Neural crest cell (in vitro differentiated cells): ENCODE results near the gene NAXE. TPM values are rescaled to one million over a fixed set of nuclear protein-coding genes. Genes with fewer than 3 reads are reported as not detected.

ENCODE experiments used
- DNase-seq: peaks from one replicate; pipeline ENCODE4 v3.0.0; 2021; ENCODE audit warnings: low read depth, mixed read lengths, low spot score
- H3K27ac Mint-ChIP-seq: one replicate; pipeline ENCODE4 v1.8.0; 2021; ENCODE audit warnings: mild to moderate bottlenecking, mixed read lengths; ENCODE audit not compliant: unreplicated experiment
- H3K27me3 Mint-ChIP-seq: 2 replicates; pipeline ENCODE4 v1.8.0; 2021; ENCODE audit warnings: low read depth, mild to moderate bottlenecking, mixed read lengths
- H3K36me3 Mint-ChIP-seq: 2 replicates; pipeline ENCODE4 v1.8.0; 2021; ENCODE audit warnings: low read depth, mild to moderate bottlenecking, mixed read lengths
- H3K4me1 Mint-ChIP-seq: 2 replicates; pipeline ENCODE4 v1.8.0; 2021; ENCODE audit warnings: mixed read lengths
- H3K4me3 Mint-ChIP-seq: one replicate; pipeline ENCODE4 v1.8.0; 2021; ENCODE audit warnings: mild to moderate bottlenecking, mixed read lengths
- H3K9me3 Mint-ChIP-seq: 2 replicates; pipeline ENCODE4 v1.8.0; 2021; ENCODE audit warnings: mixed read lengths
- total RNA-seq: library from RNA; stranded (reverse); gene quantifications from 2 replicates; pipeline ENCODE4 v1.2.1, GENCODE V29; 2021
- TF ChIP-seq, protein P1 (sequence below): fragments of 200-600 bp; sonication (generic); conservative IDR thresholded peaks from 2 replicates; pipeline ENCODE4 v1.5.0; 2021; ENCODE audit warnings: antibody characterized with exemption, mild to moderate bottlenecking

Gene NAXE
- total RNA-seq, 1 donor from 2014 or later: 76.5 TPM

DNA sequence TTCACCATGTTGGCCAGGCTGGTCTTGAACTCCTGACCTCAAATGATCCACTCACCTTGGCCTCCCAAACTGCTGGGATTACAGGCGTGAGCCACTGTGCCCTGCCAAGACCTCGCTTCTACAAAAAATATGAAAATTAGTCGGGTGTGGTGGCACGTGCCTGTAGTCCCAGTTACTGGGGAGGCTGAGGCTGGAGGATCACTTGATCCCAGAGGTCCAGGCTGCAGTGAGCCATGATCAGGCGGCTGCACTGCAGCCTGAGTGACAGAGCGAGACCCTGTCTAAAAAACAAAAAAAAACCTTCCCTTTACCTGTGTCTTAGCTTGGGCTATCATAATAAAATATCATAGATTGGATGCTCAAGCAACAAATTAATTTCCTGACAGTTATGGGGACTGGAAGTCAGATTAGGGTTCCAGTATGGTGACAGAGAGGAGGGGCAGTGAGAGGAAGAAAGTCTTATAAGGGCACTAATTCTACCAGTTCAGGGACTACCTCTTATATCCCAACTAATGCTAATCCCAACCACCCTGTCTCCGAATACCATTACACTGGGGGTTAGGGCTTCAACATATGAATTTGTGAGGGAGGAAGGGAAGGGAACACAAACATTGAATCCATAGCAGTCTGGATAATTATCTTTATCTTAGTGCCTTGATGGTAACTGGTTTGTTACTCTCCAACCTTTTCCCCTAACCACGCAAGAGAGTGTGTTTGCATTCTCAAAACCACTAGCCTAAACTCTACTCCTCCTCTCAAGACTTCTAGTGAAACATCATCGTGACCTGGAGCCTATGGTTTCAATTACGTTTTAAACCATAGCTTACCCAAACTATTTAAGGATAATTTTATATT lies 1.0 kb upstream of the NAXE start:
- TF ChIP-seq, protein P1, sequence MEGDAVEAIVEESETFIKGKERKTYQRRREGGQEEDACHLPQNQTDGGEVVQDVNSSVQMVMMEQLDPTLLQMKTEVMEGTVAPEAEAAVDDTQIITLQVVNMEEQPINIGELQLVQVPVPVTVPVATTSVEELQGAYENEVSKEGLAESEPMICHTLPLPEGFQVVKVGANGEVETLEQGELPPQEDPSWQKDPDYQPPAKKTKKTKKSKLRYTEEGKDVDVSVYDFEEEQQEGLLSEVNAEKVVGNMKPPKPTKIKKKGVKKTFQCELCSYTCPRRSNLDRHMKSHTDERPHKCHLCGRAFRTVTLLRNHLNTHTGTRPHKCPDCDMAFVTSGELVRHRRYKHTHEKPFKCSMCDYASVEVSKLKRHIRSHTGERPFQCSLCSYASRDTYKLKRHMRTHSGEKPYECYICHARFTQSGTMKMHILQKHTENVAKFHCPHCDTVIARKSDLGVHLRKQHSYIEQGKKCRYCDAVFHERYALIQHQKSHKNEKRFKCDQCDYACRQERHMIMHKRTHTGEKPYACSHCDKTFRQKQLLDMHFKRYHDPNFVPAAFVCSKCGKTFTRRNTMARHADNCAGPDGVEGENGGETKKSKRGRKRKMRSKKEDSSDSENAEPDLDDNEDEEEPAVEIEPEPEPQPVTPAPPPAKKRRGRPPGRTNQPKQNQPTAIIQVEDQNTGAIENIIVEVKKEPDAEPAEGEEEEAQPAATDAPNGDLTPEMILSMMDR: no peak
- Mint-ChIP-seq H3K9me3 (no peaks in the 10 kb centered on the region), H3K27ac (no peak overlapping the region), H3K27me3 (no peaks in the 10 kb centered on the region), H3K4me1 (peaks cover 30% of the 10 kb centered on the region), H3K36me3 (peaks cover 7% of the 10 kb centered on the region), H3K4me3 (peak overlapping the region; percentile 94)
- DNase-seq: no peak

DNA sequence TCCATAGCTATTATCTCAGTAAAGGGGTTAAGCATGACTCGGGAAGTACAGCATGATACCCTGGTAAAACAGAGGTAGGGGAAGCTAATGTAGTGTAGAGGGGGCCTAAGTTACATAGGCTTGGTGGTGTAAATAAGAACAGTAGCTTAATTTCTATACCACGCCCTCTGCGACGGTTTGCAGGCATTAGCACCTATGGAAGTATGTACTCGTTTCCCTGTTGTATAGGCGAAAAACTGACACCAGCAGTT lies 470 bp upstream of the NAXE start:
- H3K4me3 Mint-ChIP-seq: peak overlapping the region; percentile 94
- peak overlapping the region; percentile 75 for H3K27ac Mint-ChIP-seq
- no peaks in the 10 kb centered on the region for H3K27me3 Mint-ChIP-seq
- no peak for DNase-seq
- H3K4me1 Mint-ChIP-seq: peaks cover 30% of the 10 kb centered on the region
- TF ChIP-seq, protein P1: no peak
- peaks cover 8% of the 10 kb centered on the region for H3K36me3 Mint-ChIP-seq
- H3K9me3 Mint-ChIP-seq: no peaks in the 10 kb centered on the region

DNA sequence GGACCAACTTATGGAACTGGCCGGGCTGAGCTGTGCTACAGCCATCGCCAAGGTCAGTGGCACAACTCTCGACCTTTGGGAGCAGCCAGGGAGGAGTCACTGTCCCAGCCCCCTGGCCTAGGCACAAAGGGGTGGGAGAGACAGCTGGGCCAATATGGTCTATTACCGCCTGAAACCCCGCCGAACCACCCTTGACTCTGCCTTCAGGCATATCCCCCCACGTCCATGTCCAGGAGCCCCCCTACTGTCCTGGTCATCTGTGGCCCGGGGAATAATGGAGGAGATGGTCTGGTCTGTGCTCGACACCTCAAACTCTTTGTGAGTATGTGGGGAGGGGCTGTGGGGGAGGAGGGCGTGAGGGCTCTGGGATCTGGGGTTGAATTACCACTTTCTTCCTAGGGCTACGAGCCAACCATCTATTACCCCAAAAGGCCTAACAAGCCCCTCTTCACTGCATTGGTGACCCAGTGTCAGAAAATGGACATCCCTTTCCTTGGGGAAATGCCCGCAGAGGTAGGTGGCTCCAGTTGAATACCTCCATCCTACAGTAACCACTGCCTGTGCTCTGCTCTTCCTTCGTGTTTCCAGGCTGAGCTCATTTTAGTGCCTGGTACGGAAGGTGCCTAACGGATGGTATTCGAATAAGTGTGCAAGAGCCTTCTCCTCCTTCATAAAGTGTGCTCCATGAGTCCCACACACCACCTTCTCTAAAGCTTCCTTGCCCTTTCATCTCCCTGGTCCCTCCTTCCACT lies 758 bp downstream of the NAXE start:
- Mint-ChIP-seq H3K4me3 (peak overlapping the region; percentile 94), H3K9me3 (no peaks in the 10 kb centered on the region), H3K36me3 (peaks cover 13% of the 10 kb centered on the region), H3K4me1 (peaks cover 30% of the 10 kb centered on the region), H3K27me3 (no peaks in the 10 kb centered on the region), H3K27ac (no peak overlapping the region)
- TF ChIP-seq, protein P1: no peak
- DNase-seq: no peak

DNA sequence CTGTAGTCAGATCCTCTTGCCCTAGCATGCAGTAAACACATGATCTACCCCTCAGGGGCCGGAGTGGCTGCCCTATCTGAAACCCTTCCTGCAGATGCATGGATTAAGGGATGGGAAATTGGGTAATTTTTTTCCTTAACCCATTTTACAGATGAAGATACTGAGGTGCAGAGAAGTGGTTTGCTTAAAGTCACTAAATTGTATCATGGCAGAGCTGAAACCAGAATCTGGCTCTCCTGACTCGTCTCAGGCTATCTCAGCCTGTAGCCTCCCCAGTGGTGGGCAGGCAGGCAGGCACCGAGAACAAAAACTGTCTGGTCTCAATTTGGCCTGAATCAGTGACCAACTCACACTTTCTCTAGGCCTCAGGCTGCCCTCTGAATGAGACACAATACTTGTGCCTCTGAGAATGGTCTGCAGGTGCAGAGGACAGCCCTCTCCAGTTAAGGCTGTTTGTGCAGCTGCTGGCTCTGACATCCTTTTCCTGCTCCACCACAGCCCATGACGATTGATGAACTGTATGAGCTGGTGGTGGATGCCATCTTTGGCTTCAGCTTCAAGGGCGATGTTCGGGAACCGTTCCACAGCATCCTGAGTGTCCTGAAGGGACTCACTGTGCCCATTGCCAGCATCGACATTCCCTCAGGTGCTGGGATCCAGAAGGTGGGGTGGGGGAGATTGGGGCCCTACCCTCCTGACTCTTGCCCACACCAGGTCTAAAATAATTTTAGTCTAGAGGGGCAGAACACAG lies 1.5 kb downstream of the NAXE start:
- no peak for DNase-seq
- H3K27ac Mint-ChIP-seq: no peak overlapping the region
- H3K4me3 Mint-ChIP-seq: peak overlapping the region; percentile 94
- peaks cover 13% of the 10 kb centered on the region for H3K36me3 Mint-ChIP-seq
- H3K9me3 Mint-ChIP-seq: no peaks in the 10 kb centered on the region
- peaks cover 30% of the 10 kb centered on the region for H3K4me1 Mint-ChIP-seq
- TF ChIP-seq, protein P1: no peak
- H3K27me3 Mint-ChIP-seq: no peaks in the 10 kb centered on the region

DNA sequence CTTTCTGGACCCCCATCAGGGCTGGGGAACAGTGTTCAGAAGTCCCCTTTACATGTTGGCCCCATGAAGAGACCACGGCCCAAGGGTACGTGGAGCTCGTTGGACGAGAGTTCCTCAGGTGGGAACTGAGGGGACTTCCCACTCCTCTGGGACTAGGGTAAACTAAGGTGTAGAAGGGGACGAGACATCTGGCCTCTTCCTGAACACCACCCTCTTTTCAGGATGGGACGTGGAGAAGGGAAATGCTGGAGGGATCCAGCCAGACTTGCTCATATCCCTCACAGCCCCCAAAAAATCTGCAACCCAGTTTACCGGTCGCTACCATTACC lies 2.0 kb downstream of the NAXE start:
- DNase-seq: no peak
- H3K4me1 Mint-ChIP-seq: peaks cover 30% of the 10 kb centered on the region
- H3K27ac Mint-ChIP-seq: no peak overlapping the region
- H3K9me3 Mint-ChIP-seq: no peaks in the 10 kb centered on the region
- H3K27me3 Mint-ChIP-seq: no peaks in the 10 kb centered on the region
- H3K36me3 Mint-ChIP-seq: peaks cover 13% of the 10 kb centered on the region
- TF ChIP-seq, protein P1: no peak
- H3K4me3 Mint-ChIP-seq: peak overlapping the region; percentile 94
